ENCODE results near the gene UBD.

- TF ChIP-seq POLR2AphosphoS5 (IDR thresholded peaks at IDR 0.05; ENCODE audit: low read depth, low read length) (no peak), POLR2A (IDR thresholded peaks at IDR 0.05; ENCODE audit: low read depth, low read length) (no peak), TAF1 (IDR thresholded peaks at IDR 0.05; ENCODE audit: low read depth, low read length) (no peak), SPI1 (IDR thresholded peaks at IDR 0.05; ENCODE audit: low read depth, low read length) (no peak)
These were observed 41.6 kb downstream of the UBD start for GRCh38 chr6:29517728-29518440.

All from GM12891 (cell line).